Neural cell (in vitro differentiated cells): ENCODE results near the gene GSK3A.

Experiments
- CTCF ChIP-seq: fragments of 450-650 bp; IDR thresholded peaks from 2 replicates; pipeline ENCODE4 v1.5.1; 2014; ENCODE audit warnings: antibody characterized with exemption, mild to moderate bottlenecking, moderate library complexity; ENCODE audit not compliant: poor library complexity, severe bottlenecking
- EP300 ChIP-seq: fragments of 450-650 bp; conservative IDR thresholded peaks from 2 replicates; pipeline ENCODE4 v1.6.1; 2014; ENCODE audit warnings: antibody characterized with exemption, mild to moderate bottlenecking, moderate library complexity; ENCODE audit not compliant: poor library complexity, severe bottlenecking
- EZH2 ChIP-seq: fragments of 200-600, 300-800 bp; shearing (Covaris generic), sonication (generic); IDR thresholded peaks from 2 replicates; pipeline ENCODE4 v1.6.1; 2014; ENCODE audit warnings: antibody characterized with exemption, low read length, borderline replicate concordance, mild to moderate bottlenecking; ENCODE audit not compliant: insufficient read depth, poor library complexity, severe bottlenecking
- MXI1 ChIP-seq: fragments of 450-650 bp; conservative IDR thresholded peaks from 2 replicates; pipeline ENCODE4 v1.6.1; 2014; ENCODE audit warnings: antibody characterized with exemption, mild to moderate bottlenecking; ENCODE audit not compliant: poor library complexity, severe bottlenecking
- POLR2AphosphoS5 ChIP-seq: IDR thresholded peaks from 2 replicates; pipeline ENCODE4 v1.6.1; 2012
- RAD21 ChIP-seq: fragments of 450-650 bp; conservative IDR thresholded peaks from 2 replicates; pipeline ENCODE4 v1.6.1; 2014; ENCODE audit warnings: antibody characterized with exemption, mild to moderate bottlenecking, moderate library complexity
- REST ChIP-seq: IDR thresholded peaks from 2 replicates; pipeline ENCODE4 v1.6.1; 2012; ENCODE audit warnings: borderline replicate concordance
- TAF1 ChIP-seq: IDR thresholded peaks from 2 replicates; pipeline ENCODE4 v1.6.1; 2012; ENCODE audit warnings: low read depth

- TF ChIP-seq TAF1, result no peak
- TF ChIP-seq POLR2AphosphoS5, result no peak
- no peak for TF ChIP-seq CTCF
- TF ChIP-seq EP300, result no peak
- TF ChIP-seq REST, result no peak
- no peak for TF ChIP-seq EZH2
- TF ChIP-seq RAD21, result no peak
- TF ChIP-seq MXI1, result no peak
Measured at GRCh38 chr19:42290523-42291434, 48.4 kb upstream of the GSK3A start.
